GM20000 (cell line): ENCODE data around the gene PHKG1.
"Not testable (repeated sequence)": the region's sequence is repeated elsewhere in the genome, so short reads cannot be mapped to it uniquely, and the experiment has no call there.

Source experiments
- DNase-seq: peaks from one replicate; pipeline ENCODE4 v3.0.0; 2012; ENCODE audit warnings: low spot score
- TF ChIP-seq, protein P1 (sequence below): IDR thresholded peaks from 2 replicates; pipeline ENCODE4 v1.5.1; 2012; ENCODE audit warnings: mild to moderate bottlenecking, control low read depth; ENCODE audit errors: extremely low read depth, missing control alignments

PHKG1 gene

DNA sequence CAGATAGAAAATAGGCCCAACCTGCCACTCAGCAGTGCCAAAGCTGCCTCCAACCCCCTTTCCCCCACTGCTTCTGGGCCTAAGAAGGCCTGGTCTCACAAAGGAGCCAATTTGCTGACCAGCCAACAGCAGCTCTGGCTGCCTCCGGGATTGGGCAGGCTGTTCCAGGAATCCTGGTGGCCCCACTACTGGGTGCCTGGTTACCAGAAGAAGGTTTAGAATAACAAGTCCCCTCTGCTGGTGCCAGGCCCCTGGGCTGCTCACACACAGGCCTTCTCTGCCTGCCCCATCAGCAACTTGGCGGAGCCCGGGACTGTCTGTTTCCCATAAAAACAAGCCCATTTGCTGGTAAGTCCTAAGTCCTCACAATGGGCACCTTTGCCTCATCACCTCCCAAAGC is 1.2 kb downstream of the PHKG1 start:
- DNase-seq: no peak
- TF ChIP-seq, protein P1, sequence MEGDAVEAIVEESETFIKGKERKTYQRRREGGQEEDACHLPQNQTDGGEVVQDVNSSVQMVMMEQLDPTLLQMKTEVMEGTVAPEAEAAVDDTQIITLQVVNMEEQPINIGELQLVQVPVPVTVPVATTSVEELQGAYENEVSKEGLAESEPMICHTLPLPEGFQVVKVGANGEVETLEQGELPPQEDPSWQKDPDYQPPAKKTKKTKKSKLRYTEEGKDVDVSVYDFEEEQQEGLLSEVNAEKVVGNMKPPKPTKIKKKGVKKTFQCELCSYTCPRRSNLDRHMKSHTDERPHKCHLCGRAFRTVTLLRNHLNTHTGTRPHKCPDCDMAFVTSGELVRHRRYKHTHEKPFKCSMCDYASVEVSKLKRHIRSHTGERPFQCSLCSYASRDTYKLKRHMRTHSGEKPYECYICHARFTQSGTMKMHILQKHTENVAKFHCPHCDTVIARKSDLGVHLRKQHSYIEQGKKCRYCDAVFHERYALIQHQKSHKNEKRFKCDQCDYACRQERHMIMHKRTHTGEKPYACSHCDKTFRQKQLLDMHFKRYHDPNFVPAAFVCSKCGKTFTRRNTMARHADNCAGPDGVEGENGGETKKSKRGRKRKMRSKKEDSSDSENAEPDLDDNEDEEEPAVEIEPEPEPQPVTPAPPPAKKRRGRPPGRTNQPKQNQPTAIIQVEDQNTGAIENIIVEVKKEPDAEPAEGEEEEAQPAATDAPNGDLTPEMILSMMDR: no peak

DNA sequence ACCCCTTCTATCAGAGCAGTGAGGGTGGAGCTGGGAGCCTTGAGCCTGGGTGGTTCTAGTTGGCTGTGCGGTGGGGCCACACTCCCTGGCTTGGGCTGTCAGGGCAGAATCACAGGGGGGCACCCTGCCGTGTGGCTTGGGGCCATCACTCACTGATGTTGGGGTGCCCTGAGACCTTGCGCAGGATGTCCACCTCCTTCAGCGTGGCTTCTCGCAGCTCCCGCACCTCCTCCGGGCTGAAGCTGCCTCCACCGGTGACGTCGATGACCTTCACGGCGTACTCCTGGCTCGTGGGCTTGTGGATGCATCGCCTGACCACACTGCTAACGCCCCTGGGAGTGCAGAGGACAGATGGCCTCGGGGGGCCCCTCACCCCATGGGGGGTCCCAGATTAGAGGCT is 5.3 kb downstream of the PHKG1 start:
- DNase-seq: no peak
- TF ChIP-seq, protein P1: no peak

DNA sequence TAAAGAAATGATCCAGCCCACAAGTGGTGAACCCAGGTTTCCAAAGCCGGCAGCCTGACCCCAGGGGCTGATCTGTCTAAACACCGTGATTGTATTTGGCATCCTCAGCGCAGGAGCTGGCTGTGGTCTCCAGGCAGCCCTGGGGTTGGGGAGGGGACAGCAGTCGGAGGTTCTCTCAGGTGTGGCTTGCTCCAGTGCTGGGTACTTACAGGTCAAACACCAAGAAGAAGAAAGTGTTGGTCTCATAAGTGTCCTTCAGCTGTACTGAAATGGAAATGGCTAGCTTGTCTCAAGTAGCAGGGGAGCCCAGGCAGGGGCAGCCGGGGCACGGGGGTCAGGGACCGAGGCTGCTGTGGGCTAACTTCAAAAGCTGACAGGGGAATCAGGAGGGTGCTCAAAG is 6.0 kb downstream of the PHKG1 start:
- TF ChIP-seq, protein P1: no peak
- no peak for DNase-seq

DNA sequence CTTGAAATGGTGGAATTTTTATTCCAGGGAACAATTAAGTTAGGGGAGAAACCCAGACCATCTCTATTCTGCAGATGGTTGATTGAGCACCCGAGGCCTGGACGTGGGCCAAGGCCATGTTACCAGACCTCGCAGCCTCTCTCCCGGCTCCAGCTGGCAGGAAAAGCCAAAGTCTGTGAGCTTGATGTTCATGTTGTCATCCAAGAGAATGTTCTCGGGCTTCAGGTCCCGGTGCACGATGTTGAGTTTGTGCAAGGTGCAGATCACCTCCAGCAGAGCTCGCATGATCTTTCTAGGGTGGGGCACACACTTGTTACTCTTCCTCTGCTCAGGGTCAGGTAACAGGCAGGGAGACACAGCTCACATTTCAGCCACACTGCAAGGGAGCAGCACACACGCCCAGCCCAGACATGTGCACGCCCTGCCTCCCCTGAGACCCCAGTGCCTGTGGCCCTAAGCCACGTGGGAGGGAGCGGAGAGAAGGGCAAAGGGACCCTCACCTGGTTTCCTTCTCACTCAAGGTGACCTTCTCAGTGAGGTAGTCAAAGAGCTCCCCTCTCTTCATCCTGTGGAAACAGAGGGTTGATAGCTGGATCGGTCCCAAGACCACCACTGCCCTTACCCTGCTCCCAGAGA is 9.5 kb downstream of the PHKG1 start:
- DNase-seq: no peak

DNA sequence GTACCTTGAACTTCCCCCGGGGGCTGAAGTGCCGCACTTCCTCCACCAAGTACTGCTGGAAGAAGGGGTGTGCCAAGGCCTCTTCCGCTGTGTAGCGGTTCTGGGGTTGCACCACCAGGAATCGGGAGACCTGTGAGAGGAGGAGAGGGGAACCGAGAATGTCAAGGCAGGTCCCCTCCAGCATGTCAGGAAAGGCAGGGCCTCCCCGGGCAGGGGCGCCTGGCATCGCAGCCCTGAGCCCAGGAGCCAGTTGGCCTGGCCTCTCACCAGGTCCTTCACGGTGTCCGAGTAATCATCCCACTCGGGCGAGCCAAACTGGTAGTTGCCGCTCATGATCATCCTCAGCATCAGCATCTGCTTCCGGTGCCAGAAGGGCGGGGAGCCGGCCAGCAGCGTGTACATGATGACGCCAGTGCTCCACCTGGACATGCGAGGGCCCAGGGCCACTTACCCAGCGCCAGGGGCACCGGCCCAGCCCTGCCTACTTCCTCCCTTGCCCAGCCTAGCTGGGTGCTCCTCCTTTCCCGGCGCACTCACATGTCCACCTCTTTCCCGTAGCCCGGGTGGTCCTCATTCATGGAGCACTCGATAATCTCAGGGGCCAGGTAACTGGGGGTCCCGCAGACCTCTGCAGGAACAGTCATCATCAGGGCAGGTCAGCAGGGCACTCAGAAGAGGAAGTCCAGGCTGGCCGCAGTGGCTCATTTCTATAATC is 11.0 kb downstream of the PHKG1 start:
- no peak for DNase-seq
- TF ChIP-seq, protein P1: no peak

More for the DNA sequence above, 9.5 kb downstream of the PHKG1 start:
- TF ChIP-seq, protein P1: no peak

DNA sequence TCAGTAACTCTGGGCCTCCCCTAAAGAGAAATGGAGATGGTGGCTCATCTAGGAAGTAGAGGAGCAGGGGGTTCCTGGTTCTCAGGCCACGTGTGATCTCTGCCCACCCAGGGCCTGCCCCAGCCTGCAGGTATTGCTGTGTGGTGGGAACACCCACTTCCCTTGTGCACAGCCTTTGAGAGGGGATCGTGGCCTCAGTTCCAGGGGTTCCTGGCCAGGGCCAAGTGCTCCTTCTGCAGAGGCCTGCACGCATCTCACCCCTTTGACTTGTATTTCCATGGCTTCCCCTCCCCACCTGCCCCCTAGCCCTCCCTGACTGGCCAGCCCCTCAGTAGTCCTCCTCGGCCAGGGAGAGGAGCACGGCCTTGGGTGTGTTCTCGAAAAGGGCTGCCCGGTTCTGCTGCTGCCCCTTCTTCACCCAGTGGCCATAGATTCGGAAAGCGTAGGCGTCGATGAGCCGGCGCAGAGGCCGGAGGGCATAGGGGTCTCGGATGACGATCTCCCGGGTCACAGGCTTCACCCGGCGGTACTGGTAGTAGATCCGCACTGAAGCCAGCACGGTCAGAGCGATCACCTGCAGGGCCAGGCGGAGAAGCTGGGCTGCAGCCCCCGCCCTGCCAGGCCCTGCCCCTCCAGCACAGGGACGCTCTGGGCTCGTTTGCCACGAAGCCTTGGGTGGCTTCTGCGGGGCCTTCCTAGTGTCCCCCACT is 11.9 kb downstream of the PHKG1 start:
- DNase-seq: not testable (repeated sequence)

DNA sequence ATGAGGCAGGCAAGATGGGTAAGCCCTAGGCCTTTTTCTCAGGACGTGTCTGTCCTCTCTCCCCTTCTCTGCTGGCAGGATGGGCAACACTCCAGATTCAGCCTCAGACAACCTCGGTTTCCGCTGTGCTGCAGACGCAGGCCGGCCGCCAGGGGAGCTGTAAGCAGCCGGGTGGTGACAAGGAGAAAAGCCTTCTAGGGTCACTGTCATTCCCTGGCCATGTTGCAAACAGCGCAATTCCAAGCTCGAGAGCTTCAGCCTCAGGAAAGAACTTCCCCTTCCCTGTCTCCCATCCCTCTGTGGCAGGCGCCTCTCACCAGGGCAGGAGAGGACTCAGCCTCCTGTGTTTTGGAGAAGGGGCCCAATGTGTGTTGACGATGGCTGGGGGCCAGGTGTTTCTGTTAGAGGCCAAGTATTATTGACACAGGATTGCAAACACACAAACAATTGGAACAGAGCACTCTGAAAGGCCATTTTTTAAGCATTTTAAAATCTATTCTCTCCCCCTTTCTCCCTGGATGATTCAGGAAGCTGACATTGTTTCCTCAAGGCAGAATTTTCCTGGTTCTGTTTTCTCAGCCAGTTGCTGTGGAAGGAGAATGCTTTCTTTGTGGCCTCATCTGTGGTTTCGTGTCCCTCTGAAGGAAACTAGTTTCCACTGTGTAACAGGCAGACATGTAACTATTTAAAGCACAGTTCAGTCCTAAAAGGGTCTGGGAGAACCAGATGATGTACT is 13.1 kb downstream of the PHKG1 start:
- no peak for DNase-seq

More for the DNA sequence above, 13.1 kb downstream of the PHKG1 start:
- TF ChIP-seq, protein P1: no peak
